HG02798 (cell line): ENCODE measurements around the gene ANKRD1.
A peak's percentile ranks its signal among the peaks of the same experiment; 100 is the strongest.
"Not testable (repeated sequence)": the region's sequence is repeated elsewhere in the genome, so short reads cannot be mapped to it uniquely, and the experiment has no call there.

Experiments
- ATAC-seq: cut with Tn5 transposase; IDR thresholded peaks from one replicate; pipeline ENCODE4 v1.9.1; 2021; ENCODE audit warnings: mild to moderate bottlenecking; ENCODE audit not compliant: unreplicated experiment, poor library complexity

The ANKRD1 gene

GRCh38 chr10:90913774-90914420 is 7.0 kb downstream of the ANKRD1 start:
- no peak for ATAC-seq

- no peak for ATAC-seq
Observed at GRCh38 chr10:90912854-90913479, 7.9 kb downstream of the ANKRD1 start.

- no peak for ATAC-seq
Observed at GRCh38 chr10:90912174-90912573, 8.7 kb downstream of the ANKRD1 start.

GRCh38 chr10:90911133-90912051 is 9.5 kb downstream of the ANKRD1 start:
- peak; percentile 92 for ATAC-seq

GRCh38 chr10:90906596-90906995 is 14.3 kb downstream of the ANKRD1 start:
- no peak for ATAC-seq

- ATAC-seq, result no peak
Observed at GRCh38 chr10:90905925-90906324, 15.0 kb downstream of the ANKRD1 start.

GRCh38 chr10:90896916-90897315 is 24.0 kb downstream of the ANKRD1 start:
- not testable (repeated sequence) for ATAC-seq

GRCh38 chr10:90893190-90893589 is 27.7 kb downstream of the ANKRD1 start:
- ATAC-seq, result no peak

- ATAC-seq, result no peak
Observed at GRCh38 chr10:90890347-90890746, 30.5 kb downstream of the ANKRD1 start.

- ATAC-seq, result no peak
Observed at GRCh38 chr10:90889636-90890035, 31.3 kb downstream of the ANKRD1 start.

- no peak for ATAC-seq
Observed at GRCh38 chr10:90888387-90888786, 32.5 kb downstream of the ANKRD1 start.

GRCh38 chr10:90887555-90887954 is 33.3 kb downstream of the ANKRD1 start:
- ATAC-seq, result no peak

GRCh38 chr10:90885176-90885575 is 35.7 kb downstream of the ANKRD1 start:
- no peak for ATAC-seq

GRCh38 chr10:90884431-90884830 is 36.5 kb downstream of the ANKRD1 start:
- ATAC-seq, result no peak

- ATAC-seq, result not testable (repeated sequence)
Observed at GRCh38 chr10:90880059-90880719, 40.7 kb downstream of the ANKRD1 start.

GRCh38 chr10:90879062-90879461 is 41.8 kb downstream of the ANKRD1 start:
- ATAC-seq, result no peak

- no peak for ATAC-seq
Observed at GRCh38 chr10:90872648-90873020, 48.3 kb downstream of the ANKRD1 start.

- ATAC-seq, result peak; percentile 99
Observed at GRCh38 chr10:90871766-90872647, 48.9 kb downstream of the ANKRD1 start, which contains the start of gene RPP30. RPP30 (plus strand) TSS chr10:90871974; CDS start chr10:90871987, 13 bp downstream.

GRCh38 chr10:90871279-90871765 is 49.6 kb downstream of the ANKRD1 start:
- peak; percentile 60 for ATAC-seq
